ENCODE data around the gene FGFR2.

Gene FGFR2

DNA sequence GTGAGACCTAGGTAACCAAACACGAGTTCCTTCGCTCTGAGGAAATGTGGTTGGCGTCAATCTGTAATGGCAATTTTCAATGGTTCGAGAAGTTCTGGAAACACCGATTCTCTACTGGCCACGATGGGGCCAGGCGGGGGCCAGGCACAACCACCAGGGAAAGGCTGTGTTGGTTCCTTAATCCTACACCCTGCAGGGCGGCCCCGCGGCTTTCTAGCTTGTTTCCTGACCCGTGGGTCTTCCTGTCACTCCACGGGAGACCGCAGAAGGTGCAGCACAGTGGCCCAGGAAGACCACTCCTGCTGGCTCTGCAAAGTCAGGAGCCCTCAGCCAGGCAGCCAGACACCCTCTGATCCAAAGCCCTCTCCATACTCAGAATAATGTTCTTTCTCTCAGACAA is 113.4 kb downstream of the FGFR2 start:
- ChIA-PET CTCF (no interaction called here), POLR2A (no interaction called here)
- TF ChIP-seq, protein P1, sequence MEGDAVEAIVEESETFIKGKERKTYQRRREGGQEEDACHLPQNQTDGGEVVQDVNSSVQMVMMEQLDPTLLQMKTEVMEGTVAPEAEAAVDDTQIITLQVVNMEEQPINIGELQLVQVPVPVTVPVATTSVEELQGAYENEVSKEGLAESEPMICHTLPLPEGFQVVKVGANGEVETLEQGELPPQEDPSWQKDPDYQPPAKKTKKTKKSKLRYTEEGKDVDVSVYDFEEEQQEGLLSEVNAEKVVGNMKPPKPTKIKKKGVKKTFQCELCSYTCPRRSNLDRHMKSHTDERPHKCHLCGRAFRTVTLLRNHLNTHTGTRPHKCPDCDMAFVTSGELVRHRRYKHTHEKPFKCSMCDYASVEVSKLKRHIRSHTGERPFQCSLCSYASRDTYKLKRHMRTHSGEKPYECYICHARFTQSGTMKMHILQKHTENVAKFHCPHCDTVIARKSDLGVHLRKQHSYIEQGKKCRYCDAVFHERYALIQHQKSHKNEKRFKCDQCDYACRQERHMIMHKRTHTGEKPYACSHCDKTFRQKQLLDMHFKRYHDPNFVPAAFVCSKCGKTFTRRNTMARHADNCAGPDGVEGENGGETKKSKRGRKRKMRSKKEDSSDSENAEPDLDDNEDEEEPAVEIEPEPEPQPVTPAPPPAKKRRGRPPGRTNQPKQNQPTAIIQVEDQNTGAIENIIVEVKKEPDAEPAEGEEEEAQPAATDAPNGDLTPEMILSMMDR (IDR thresholded peaks at IDR 0.05; ENCODE audit: control extremely low read depth, extremely low read depth, low read depth, missing control alignments) = no peak
- no peak for DNase-seq (ENCODE audit: extremely low spot score)

- TF ChIP-seq, protein P1 (IDR thresholded peaks at IDR 0.05; ENCODE audit: control extremely low read depth, extremely low read depth, low read depth, missing control alignments) = no peak
- no peak for DNase-seq (ENCODE audit: extremely low spot score)
- POLR2A ChIA-PET = no interaction called here
- CTCF ChIA-PET = no interaction called here
Measured at GRCh38 chr10:121484401-121484800, 113.8 kb downstream of the FGFR2 start.

- TF ChIP-seq, protein P1 (IDR thresholded peaks at IDR 0.05; ENCODE audit: control extremely low read depth, extremely low read depth, low read depth, missing control alignments) = no peak
- DNase-seq (ENCODE audit: extremely low spot score) = no peak
- ChIA-PET POLR2A (no interaction called here), CTCF (no interaction called here)
Measured at GRCh38 chr10:121481180-121481579, 117.1 kb downstream of the FGFR2 start.

DNA sequence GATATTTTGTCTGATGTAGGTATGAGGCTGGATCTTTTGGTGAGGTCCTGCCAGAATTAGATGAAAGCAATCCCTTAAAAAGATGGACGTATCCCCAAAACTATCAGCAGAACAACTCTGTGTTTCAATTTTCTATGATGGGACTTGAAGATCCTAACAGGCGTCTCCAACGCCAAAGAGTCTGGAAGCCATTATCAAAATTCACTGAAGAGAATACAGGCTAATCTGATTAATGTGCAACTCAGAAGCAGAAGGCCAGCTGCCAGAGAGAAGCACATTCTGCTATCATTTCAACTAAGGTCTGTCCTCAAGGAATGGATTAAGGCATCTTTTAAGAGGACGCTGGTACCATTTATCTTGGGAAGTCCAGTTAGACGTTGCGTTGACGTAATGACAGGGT is 119.7 kb downstream of the FGFR2 start:
- TF ChIP-seq, protein P1 (IDR thresholded peaks at IDR 0.05; ENCODE audit: control extremely low read depth, extremely low read depth, low read depth, missing control alignments) = no peak
- DNase-seq (ENCODE audit: extremely low spot score) = no peak
- CTCF ChIA-PET = no interaction called here
- POLR2A ChIA-PET = no interaction called here

DNA sequence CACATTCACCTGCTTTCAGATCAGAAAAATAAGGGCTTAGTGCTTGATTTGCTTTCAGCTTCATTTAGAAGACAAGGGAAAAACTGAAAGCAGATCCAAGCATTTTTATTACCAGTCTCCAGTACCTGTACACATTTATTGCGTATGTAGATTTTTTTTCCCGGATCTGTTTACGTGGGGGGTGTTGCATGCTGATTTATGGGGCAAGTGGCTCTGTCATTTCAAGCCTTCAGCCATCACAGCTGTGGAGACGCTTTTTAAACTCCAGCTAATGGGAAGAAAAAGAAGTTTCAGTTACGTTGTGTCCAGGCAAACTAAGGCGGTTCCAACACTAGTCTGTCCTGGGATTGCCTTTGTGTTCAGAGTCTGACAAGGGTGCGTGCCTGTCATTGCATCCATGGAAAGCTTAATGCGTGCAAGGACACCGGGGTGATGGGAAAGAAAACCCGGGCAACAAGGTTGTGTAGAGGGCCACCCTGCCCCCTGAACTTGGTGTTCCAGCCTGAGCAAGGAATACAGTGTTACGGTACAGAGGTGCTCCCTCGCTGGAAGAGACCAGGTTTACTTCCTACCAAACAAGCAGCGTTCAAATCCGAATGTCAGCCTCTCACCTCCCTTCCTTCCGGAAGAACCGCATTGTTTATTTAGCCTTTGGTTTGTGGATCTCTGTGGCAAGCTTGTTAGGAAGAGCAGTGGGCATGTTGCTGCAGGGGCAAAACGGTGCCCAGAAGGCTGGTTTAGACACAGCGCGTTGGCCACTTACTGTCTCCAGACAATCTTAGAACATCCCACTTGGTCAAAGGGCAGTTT is 128.2 kb downstream of the FGFR2 start:
- TF ChIP-seq, protein P1 (IDR thresholded peaks at IDR 0.05; ENCODE audit: control extremely low read depth, extremely low read depth, low read depth, missing control alignments) = no peak
- ChIA-PET POLR2A (no interaction called here), CTCF (no interaction called here)
- DNase-seq (ENCODE audit: extremely low spot score) = no peak

DNA sequence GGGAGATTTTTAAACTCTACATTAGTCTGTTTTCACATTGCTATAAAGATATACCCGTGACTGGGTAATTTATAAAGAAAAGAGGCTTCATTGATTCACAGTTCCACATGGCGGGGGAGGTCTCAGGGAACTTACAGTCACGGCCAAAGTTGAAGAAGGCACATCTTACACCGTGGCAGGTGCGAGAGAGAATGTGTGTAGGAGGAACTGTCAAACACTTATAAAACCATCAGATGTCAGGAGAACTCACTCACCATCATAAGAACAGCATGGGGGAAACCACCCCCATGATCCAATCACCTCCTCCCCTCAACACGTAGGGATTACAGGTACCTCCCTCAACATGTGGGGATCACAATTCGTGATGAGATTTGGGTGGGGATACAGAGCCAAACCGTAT is 129.5 kb downstream of the FGFR2 start:
- TF ChIP-seq, protein P1 (IDR thresholded peaks at IDR 0.05; ENCODE audit: control extremely low read depth, extremely low read depth, low read depth, missing control alignments) = no peak
- POLR2A ChIA-PET = no interaction called here
- no peak for DNase-seq (ENCODE audit: extremely low spot score)
- CTCF ChIA-PET = no interaction called here
